IPS-15b (cell line): Measurements from ENCODE around the gene ACP2.

Source experiments
- H3K27me3 ChIP-seq: one replicate; pipeline ENCODE4 v1.6.1; 2013; ENCODE audit warnings: low read length; ENCODE audit not compliant: control insufficient read depth, insufficient read depth
- H3K36me3 ChIP-seq: one replicate; pipeline ENCODE4 v1.6.1; 2013; ENCODE audit warnings: low read length; ENCODE audit not compliant: control insufficient read depth, insufficient read depth
- H3K4me1 ChIP-seq: one replicate; pipeline ENCODE4 v1.6.1; 2013; ENCODE audit warnings: mild to moderate bottlenecking, low read length; ENCODE audit not compliant: control insufficient read depth, insufficient read depth
- H3K4me3 ChIP-seq: one replicate; pipeline ENCODE4 v1.5.1; 2013; ENCODE audit warnings: low read depth, low read length
- H3K9ac ChIP-seq: one replicate; pipeline ENCODE4 v1.6.1; 2013; ENCODE audit warnings: low read depth, mild to moderate bottlenecking, low read length
- H3K9me3 ChIP-seq: one replicate; pipeline ENCODE4 v1.6.1; 2013; ENCODE audit warnings: mild to moderate bottlenecking, low read length; ENCODE audit not compliant: control insufficient read depth, insufficient read depth

Gene ACP2

GRCh38 chr11:47264521-47264920 lies 15.9 kb upstream of the ACP2 start:
- H3K4me3 ChIP-seq = no peak overlapping the region
- H3K9me3 ChIP-seq = no peaks in the 10 kb centered on the region
- no peak overlapping the region for H3K9ac ChIP-seq
- H3K27me3 ChIP-seq = no peaks in the 10 kb centered on the region
- no peaks in the 10 kb centered on the region for H3K36me3 ChIP-seq
- peaks cover 8% of the 10 kb centered on the region for H3K4me1 ChIP-seq

GRCh38 chr11:47264119-47264518 lies 15.5 kb upstream of the ACP2 start:
- H3K36me3 ChIP-seq = no peaks in the 10 kb centered on the region
- peaks cover 11% of the 10 kb centered on the region for H3K4me1 ChIP-seq
- H3K4me3 ChIP-seq = no peak overlapping the region
- no peaks in the 10 kb centered on the region for H3K27me3 ChIP-seq
- H3K9ac ChIP-seq = no peak overlapping the region
- no peaks in the 10 kb centered on the region for H3K9me3 ChIP-seq

GRCh38 chr11:47261291-47261800 lies 12.7 kb upstream of the ACP2 start:
- no peak overlapping the region for H3K9ac ChIP-seq
- H3K4me3 ChIP-seq = no peak overlapping the region
- no peaks in the 10 kb centered on the region for H3K9me3 ChIP-seq
- no peaks in the 10 kb centered on the region for H3K36me3 ChIP-seq
- no peaks in the 10 kb centered on the region for H3K27me3 ChIP-seq
- peaks cover 12% of the 10 kb centered on the region for H3K4me1 ChIP-seq

GRCh38 chr11:47260366-47260765 lies 11.8 kb upstream of the ACP2 start:
- H3K4me3 ChIP-seq = no peak overlapping the region
- H3K9ac ChIP-seq = no peak overlapping the region
- no peaks in the 10 kb centered on the region for H3K9me3 ChIP-seq
- peaks cover 12% of the 10 kb centered on the region for H3K4me1 ChIP-seq
- no peaks in the 10 kb centered on the region for H3K36me3 ChIP-seq
- no peaks in the 10 kb centered on the region for H3K27me3 ChIP-seq

GRCh38 chr11:47259232-47259977 lies 10.8 kb upstream of the ACP2 start:
- no peak overlapping the region for H3K9ac ChIP-seq
- peaks cover 2% of the 10 kb centered on the region for H3K36me3 ChIP-seq
- no peak overlapping the region for H3K4me3 ChIP-seq
- no peaks in the 10 kb centered on the region for H3K9me3 ChIP-seq
- H3K4me1 ChIP-seq = peaks cover 12% of the 10 kb centered on the region
- H3K27me3 ChIP-seq = no peaks in the 10 kb centered on the region

- Histone ChIP-seq H3K27me3 (no peaks in the 10 kb centered on the region), H3K9me3 (no peaks in the 10 kb centered on the region), H3K36me3 (peaks cover 2% of the 10 kb centered on the region), H3K9ac (no peak overlapping the region), H3K4me3 (peak overlapping the region; percentile 46), H3K4me1 (peaks cover 12% of the 10 kb centered on the region)
Observed at GRCh38 chr11:47258317-47258902, 9.8 kb upstream of the ACP2 start.

GRCh38 chr11:47257517-47258316 lies 9.1 kb upstream of the ACP2 start, which contains the start of gene NR1H3:
NR1H3 (plus strand) TSS chr11:47257996; CDS start chr11:47259217, 1,221 bp downstream.
- Histone ChIP-seq H3K4me3 (peak within 1 kb of the TSS; percentile 46), H3K9ac (peak within 1 kb of the TSS; percentile 87), H3K27me3 (no peaks in the 10 kb centered on the region), H3K36me3 (peaks cover 2% of the 10 kb centered on the region), H3K9me3 (no peaks in the 10 kb centered on the region), H3K4me1 (peaks cover 12% of the 10 kb centered on the region)

GRCh38 chr11:47257177-47257516 lies 8.5 kb upstream of the ACP2 start:
- Histone ChIP-seq H3K9ac (peak overlapping the region; percentile 87), H3K4me3 (peak overlapping the region; percentile 46), H3K36me3 (peaks cover 2% of the 10 kb centered on the region), H3K9me3 (no peaks in the 10 kb centered on the region), H3K4me1 (peaks cover 12% of the 10 kb centered on the region), H3K27me3 (no peaks in the 10 kb centered on the region)

GRCh38 chr11:47256374-47256773 lies 7.8 kb upstream of the ACP2 start:
- no peaks in the 10 kb centered on the region for H3K9me3 ChIP-seq
- H3K4me1 ChIP-seq = peaks cover 12% of the 10 kb centered on the region
- peaks cover 2% of the 10 kb centered on the region for H3K36me3 ChIP-seq
- no peaks in the 10 kb centered on the region for H3K27me3 ChIP-seq
- no peak overlapping the region for H3K4me3 ChIP-seq
- no peak overlapping the region for H3K9ac ChIP-seq

- Histone ChIP-seq H3K4me1 (peaks cover 14% of the 10 kb centered on the region), H3K9me3 (no peaks in the 10 kb centered on the region), H3K36me3 (peaks cover 2% of the 10 kb centered on the region), H3K4me3 (no peak overlapping the region), H3K27me3 (no peaks in the 10 kb centered on the region), H3K9ac (no peak overlapping the region)
Observed at GRCh38 chr11:47254386-47254785, 5.8 kb upstream of the ACP2 start.

GRCh38 chr11:47253660-47254059 lies 5.0 kb upstream of the ACP2 start:
- Histone ChIP-seq H3K4me3 (no peak overlapping the region), H3K27me3 (no peaks in the 10 kb centered on the region), H3K4me1 (peaks cover 8% of the 10 kb centered on the region), H3K9ac (no peak overlapping the region), H3K36me3 (peaks cover 2% of the 10 kb centered on the region), H3K9me3 (no peaks in the 10 kb centered on the region)
